ENCODE measurements around the gene TMEM237.

- no peak for TF ChIP-seq CTCF (IDR thresholded peaks at IDR 0.05)
- TF ChIP-seq EP300 (IDR thresholded peaks at IDR 0.05): no peak
- no peak for TF ChIP-seq POLR2A (IDR thresholded peaks at IDR 0.05)
Observed at GRCh38 chr2:201661366-201661765, 18.1 kb upstream of the TMEM237 start.
